Testis (tissue), 3 donors: Measurements from ENCODE around the gene ALG8. TPM values are rescaled to one million over a fixed set of nuclear protein-coding genes. Genes with fewer than 3 reads are reported as not detected.

Source experiments
- DNase-seq: peaks from one replicate; pipeline ENCODE4 v3.0.0-alpha.2; 2019
- H3K27ac ChIP-seq, 2 donors: fragments of 200-600 bp; sonication (generic); one replicate each; pipeline ENCODE4 v1.5.1; 2019
- H3K27me3 ChIP-seq: fragments of 200-600 bp; sonication (generic); one replicate; pipeline ENCODE4 v1.5.1; 2019
- H3K36me3 ChIP-seq: fragments of 200-600 bp; sonication (generic); one replicate; pipeline ENCODE4 v1.5.1; 2017; ENCODE audit warnings: low read depth; ENCODE audit errors: missing control alignments
- H3K4me1 ChIP-seq: fragments of 200-600 bp; sonication (generic); one replicate; pipeline ENCODE4 v1.5.1; 2019
- H3K4me3 ChIP-seq, 2 donors: fragments of 200-600 bp; sonication (generic); one replicate each; pipeline ENCODE4 v1.5.1; 2017 to 2019
- H3K9me3 ChIP-seq: fragments of 200-600 bp; sonication (generic); one replicate; pipeline ENCODE4 v1.5.1; 2017
- POLR2A ChIP-seq: fragments of 450-650 bp; IDR thresholded peaks from one replicate; pipeline ENCODE4 v1.6.1; 2017; ENCODE audit warnings: antibody characterized with exemption, mild to moderate bottlenecking, moderate library complexity
- WGBS, 2 donors: methylation state at CpG; one replicate each; pipeline ENCODE4 v1.1.5; 2018; 5-methylcytosine and 5-hydroxymethylcytosine counted together
- intact Hi-C: fragments of 100-400 bp; cut with DNase I; formaldehyde crosslinking; loops from one replicate; pipeline ENCODE4 v1.15.1; 2023; ENCODE audit warnings: low total_unique reads
- polyA plus RNA-seq: library from polyadenylated mRNA; stranded (reverse); fragments of 350-450 nt; fragmentation: Illumina TruSeq; extraction: RNeasy Lipid Tissue Mini Kit (QIAGEN cat#74804); gene quantifications from one replicate; pipeline ENCODE4 v1.2.3, GENCODE V29; 2014; ENCODE audit warnings: low read depth, low replicate concordance; ENCODE audit not compliant: insufficient read depth
- total RNA-seq, 2 donors: library from RNA; depleted of rRNA; stranded (reverse); fragments of >200 nt; gene quantifications; one replicate each; pipeline ENCODE4 v1.2.3, GENCODE V29; 2016
- TF ChIP-seq, protein P1 (sequence below), 3 experiments: fragments of 450-650 bp in 2 of 3; fragments of 200-600 bp in 1 of 3; sonication (generic) in 1 of 3; IDR thresholded peaks; one replicate each; pipeline ENCODE4 v1.5.1; 2016 to 2019; ENCODE audit warnings: antibody characterized with exemption in 3 of 3, mild to moderate bottlenecking in 2 of 3, moderate library complexity in 1 of 3

Gene ALG8
- total and polyA plus RNA-seq, 3 donors from 2014 or later, result 61.2 to 115 (median 61.5) TPM

DNA sequence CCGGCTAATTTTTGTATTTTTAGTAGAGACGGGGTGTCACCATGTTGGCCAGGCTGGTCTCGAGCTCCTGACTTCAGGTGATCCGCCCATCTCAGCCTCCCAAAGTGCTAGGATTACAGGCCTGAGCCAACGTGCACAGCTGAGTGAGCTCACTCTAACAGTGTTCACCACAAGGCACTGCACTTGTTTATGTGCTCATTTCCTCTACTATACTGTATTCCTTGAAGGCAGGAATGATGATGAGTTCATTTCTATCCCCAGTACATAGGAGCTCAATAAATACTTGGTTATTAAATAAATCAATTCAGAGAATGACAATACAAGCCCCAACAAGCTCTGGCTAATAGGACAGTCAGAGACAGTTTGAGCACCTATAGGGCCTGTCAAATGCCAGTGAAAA lies 29.1 kb downstream of the ALG8 start:
- Histone ChIP-seq H3K36me3 (no peaks in the 10 kb centered on the region), H3K9me3 (no peaks in the 10 kb centered on the region), H3K27ac (no peak overlapping the region), H3K4me1 (no peaks in the 10 kb centered on the region), H3K27me3 (no peaks in the 10 kb centered on the region), H3K4me3 (no peak overlapping the region)
- 89 to 90% methylated on average over 5 of the region's 5 CpGs for WGBS, 2 donors
- intact Hi-C loops, result no loop called here
- DNase-seq, result no peak
- TF ChIP-seq, protein P1, sequence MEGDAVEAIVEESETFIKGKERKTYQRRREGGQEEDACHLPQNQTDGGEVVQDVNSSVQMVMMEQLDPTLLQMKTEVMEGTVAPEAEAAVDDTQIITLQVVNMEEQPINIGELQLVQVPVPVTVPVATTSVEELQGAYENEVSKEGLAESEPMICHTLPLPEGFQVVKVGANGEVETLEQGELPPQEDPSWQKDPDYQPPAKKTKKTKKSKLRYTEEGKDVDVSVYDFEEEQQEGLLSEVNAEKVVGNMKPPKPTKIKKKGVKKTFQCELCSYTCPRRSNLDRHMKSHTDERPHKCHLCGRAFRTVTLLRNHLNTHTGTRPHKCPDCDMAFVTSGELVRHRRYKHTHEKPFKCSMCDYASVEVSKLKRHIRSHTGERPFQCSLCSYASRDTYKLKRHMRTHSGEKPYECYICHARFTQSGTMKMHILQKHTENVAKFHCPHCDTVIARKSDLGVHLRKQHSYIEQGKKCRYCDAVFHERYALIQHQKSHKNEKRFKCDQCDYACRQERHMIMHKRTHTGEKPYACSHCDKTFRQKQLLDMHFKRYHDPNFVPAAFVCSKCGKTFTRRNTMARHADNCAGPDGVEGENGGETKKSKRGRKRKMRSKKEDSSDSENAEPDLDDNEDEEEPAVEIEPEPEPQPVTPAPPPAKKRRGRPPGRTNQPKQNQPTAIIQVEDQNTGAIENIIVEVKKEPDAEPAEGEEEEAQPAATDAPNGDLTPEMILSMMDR (IDR thresholded peaks at IDR 0.05), result no peak
- TF ChIP-seq POLR2A, result no peak

DNA sequence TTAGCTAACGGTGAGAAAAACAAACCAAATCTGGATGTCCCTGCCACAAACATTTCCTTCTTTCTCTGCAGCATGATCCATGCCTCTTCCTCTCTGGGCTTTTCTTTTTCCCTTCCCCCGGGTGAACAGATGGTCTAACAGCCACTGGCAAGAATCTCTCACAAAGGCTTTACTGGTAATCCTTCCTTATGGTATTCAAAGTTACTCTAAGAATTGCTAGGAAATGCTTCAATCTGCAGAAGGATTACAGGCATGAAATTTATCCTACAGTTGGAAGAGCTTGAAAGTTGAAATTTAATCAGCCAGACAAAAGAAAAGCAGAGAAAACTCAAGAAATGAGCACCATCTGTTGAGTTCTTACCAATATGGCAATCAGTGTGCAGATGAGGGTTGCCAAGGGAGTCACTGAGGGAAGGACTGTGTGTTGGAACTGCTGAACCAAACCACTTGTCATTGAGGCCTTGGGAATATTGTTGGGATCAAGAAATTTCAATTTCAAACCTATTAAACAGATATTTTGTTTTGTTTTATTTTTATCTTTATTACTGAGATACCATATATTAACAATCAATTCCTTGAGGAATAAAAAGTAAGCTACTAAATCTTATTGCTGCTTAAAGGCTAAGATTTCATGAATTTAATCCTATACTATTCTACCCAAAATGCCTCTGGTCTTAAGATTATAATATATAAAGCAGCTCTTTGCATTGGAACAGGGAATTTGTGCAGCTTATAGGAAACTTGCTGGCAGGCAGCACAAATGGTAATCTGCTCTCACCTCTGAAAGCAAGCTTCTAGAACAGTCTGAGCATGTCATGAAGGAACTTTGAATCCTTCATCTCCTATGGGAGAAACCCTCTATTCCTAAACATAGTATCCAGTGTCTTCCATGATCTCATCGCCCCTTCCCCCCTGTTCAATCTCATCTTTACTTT lies 30.1 kb downstream of the ALG8 start:
- H3K36me3 ChIP-seq, result no peaks in the 10 kb centered on the region

DNA sequence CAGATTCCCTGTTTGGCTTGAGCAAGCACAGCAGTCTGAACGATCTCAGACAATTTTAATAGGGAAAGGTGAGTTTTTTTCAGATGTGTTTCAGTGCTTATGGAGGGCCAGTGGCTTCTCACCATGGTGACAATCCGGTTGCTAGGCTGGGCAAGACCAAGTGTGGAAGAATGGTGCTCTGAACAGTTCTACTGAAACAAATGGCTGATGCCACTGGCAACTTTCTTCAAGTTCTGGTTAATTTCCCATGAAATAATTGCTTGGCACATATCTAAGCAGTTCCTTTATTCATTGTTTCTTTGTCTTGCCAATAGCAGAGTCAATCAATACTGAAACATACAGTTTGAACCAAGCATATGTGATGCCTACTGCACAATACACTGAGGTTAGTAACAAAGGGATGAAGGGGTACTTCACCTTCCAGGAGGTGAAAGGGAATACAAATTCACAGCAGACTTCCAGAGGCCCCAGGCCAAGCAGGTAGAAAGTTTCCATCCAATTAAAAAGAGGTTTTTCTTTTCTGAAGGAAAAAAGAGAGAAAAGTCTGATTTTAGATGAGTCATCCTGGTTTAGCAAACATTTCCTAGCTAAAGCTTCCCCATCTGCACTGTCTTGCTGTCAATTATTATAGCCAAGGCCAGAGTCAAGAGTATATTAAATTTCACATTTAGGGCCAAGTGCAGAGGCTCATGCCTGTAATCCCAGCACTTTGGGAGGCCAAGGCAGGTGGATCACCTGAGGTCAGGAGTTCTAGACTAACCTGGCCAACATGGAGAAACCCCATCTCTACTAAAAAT lies 38.6 kb downstream of the ALG8 start:
- Histone ChIP-seq H3K36me3 (no peaks in the 10 kb centered on the region), H3K27ac (no peak overlapping the region), H3K27me3 (no peaks in the 10 kb centered on the region), H3K4me1 (no peaks in the 10 kb centered on the region), H3K9me3 (no peaks in the 10 kb centered on the region), H3K4me3 (no peak overlapping the region)
- intact Hi-C loops, result no loop called here
- WGBS, 2 donors, result 84 to 89% methylated on average over 2 of the region's 2 CpGs
- no peak for TF ChIP-seq POLR2A
- TF ChIP-seq, protein P1 (IDR thresholded peaks at IDR 0.05), result no peak
- DNase-seq, result no peak

More for the DNA sequence above, 30.1 kb downstream of the ALG8 start:
- Histone ChIP-seq H3K4me1 (no peaks in the 10 kb centered on the region), H3K27me3 (no peaks in the 10 kb centered on the region), H3K9me3 (no peaks in the 10 kb centered on the region), H3K4me3 (no peak overlapping the region), H3K27ac (no peak overlapping the region)
- TF ChIP-seq POLR2A, result no peak
- TF ChIP-seq, protein P1 (IDR thresholded peaks at IDR 0.05), result no peak
- DNase-seq, result no peak
- intact Hi-C loops, result no loop called here
- WGBS, 2 donors, result 82 to 88% methylated on average over 3 of the region's 3 CpGs

DNA sequence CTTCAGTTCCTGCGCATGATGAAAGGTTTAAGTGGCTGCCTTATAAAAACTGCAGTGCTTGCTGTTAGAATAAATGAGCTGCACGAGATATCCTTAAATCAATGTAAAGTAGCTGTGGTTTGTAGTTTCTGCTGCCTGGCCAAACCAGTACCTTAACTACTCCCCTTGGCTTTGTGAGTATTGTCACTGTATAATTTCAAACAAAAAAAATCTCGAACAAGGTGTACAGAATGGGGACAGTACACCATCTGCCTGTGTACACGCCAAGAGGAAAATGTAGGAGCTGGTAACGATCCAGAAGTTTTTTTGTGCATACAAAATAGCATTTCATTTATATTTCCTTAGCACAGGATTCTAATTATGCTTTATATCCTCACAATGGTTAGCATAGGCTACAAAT lies 39.2 kb downstream of the ALG8 start:
- Histone ChIP-seq H3K36me3 (no peaks in the 10 kb centered on the region), H3K9me3 (no peaks in the 10 kb centered on the region), H3K4me3 (no peak overlapping the region), H3K27me3 (no peaks in the 10 kb centered on the region), H3K4me1 (no peaks in the 10 kb centered on the region), H3K27ac (no peak overlapping the region)
- 89 to 93% methylated on average over 5 of the region's 5 CpGs for WGBS, 2 donors
- TF ChIP-seq, protein P1 (IDR thresholded peaks at IDR 0.05), result no peak
- no peak for TF ChIP-seq POLR2A
- intact Hi-C loops, result no loop called here
- DNase-seq, result no peak
